ENCODE data around the gene GPSM1. TPM values are rescaled to one million over a fixed set of nuclear protein-coding genes. Genes with fewer than 3 reads are reported as not detected.

The GPSM1 gene
- total RNA-seq, 6 experiments from 2014 or later = 1.3 to 4.8 (median 4.1) TPM

DNA sequence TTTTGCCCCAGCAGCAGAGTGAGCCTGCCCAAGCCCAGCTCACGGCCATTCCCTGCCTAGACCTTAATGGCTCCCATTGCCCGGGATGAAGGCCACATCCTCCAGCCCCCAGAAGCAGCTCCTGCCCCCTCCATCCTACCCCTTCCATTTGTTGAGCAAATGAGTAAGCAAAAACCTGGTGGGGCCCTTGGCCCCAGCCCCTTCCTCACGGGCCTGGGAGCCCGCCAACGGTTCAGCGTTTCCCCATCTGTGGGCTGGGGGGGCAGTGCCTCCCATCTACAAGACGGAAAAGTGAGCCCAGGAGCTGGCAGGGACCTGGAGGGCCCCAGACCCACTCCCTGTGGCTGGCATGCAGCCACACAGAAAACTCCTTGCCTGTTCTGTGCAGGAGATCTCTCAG, 27.8 kb upstream of the GPSM1 start:
- TF ChIP-seq, protein P1, sequence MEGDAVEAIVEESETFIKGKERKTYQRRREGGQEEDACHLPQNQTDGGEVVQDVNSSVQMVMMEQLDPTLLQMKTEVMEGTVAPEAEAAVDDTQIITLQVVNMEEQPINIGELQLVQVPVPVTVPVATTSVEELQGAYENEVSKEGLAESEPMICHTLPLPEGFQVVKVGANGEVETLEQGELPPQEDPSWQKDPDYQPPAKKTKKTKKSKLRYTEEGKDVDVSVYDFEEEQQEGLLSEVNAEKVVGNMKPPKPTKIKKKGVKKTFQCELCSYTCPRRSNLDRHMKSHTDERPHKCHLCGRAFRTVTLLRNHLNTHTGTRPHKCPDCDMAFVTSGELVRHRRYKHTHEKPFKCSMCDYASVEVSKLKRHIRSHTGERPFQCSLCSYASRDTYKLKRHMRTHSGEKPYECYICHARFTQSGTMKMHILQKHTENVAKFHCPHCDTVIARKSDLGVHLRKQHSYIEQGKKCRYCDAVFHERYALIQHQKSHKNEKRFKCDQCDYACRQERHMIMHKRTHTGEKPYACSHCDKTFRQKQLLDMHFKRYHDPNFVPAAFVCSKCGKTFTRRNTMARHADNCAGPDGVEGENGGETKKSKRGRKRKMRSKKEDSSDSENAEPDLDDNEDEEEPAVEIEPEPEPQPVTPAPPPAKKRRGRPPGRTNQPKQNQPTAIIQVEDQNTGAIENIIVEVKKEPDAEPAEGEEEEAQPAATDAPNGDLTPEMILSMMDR (IDR thresholded peaks at IDR 0.05) = no peak
- TF ChIP-seq POLR2A (IDR thresholded peaks at IDR 0.05) = no peak
- H3K9me3 ChIP-seq = no peaks in the 10 kb centered on the region
- no peaks in the 10 kb centered on the region for H3K36me3 ChIP-seq
- WGBS (ENCODE audit: insufficient coverage, low coverage, low lambda C conversion rate, missing lambda C conversion rate) = 42% methylated on average over 3 of the region's 7 CpGs
- H3K27ac ChIP-seq = no peak overlapping the region
- H3K27me3 ChIP-seq = no peaks in the 10 kb centered on the region
- no peak for ATAC-seq
- DNase-seq = no peak
- peaks cover 0 to 18% (median 8%) of the 10 kb centered on the region in 4 donors for H3K4me1 ChIP-seq
- no peak overlapping the region for H3K4me3 ChIP-seq
- intact Hi-C loops (cut with DNase I) = no loop called here

DNA sequence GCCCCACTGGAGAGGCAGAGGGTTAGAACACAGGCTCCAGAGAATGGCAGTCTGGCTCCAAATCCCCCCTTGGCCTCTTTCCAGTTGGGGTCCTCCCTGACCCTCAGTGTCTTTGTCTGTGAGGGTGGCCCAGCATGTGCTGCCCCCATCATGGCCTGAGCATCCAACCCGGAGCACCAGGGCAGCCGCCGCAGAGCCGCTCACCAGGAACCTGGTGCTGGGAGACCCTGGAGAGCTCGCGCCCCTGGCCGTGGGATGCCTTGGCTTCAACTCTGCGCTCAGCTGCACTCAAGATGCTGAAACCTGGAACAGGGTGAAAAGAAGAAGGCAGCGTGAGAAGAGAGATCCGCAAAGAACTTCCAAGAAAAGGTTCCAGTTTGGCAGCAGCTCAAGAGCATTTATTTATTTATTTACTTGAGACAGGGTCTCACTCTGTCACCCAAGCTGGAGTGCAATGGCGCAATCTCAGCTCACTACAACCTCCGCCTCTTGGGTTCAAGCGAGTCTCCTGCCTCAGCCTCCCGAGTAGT, 27.3 kb upstream of the GPSM1 start:
- DNase-seq = no peak
- Histone ChIP-seq H3K9me3 (no peaks in the 10 kb centered on the region), H3K27ac (no peak overlapping the region), H3K4me1 (peaks cover 0 to 14% (median 7%) of the 10 kb centered on the region in 4 donors), H3K36me3 (no peaks in the 10 kb centered on the region), H3K27me3 (no peaks in the 10 kb centered on the region), H3K4me3 (no peak overlapping the region)
- WGBS (ENCODE audit: insufficient coverage, low coverage, low lambda C conversion rate, missing lambda C conversion rate) = 77% methylated on average over 8 of the region's 14 CpGs
- intact Hi-C loops (cut with DNase I) = no loop called here
- TF ChIP-seq, protein P1 (IDR thresholded peaks at IDR 0.05) = no peak
- no peak for TF ChIP-seq POLR2A (IDR thresholded peaks at IDR 0.05)
- ATAC-seq = no peak

DNA sequence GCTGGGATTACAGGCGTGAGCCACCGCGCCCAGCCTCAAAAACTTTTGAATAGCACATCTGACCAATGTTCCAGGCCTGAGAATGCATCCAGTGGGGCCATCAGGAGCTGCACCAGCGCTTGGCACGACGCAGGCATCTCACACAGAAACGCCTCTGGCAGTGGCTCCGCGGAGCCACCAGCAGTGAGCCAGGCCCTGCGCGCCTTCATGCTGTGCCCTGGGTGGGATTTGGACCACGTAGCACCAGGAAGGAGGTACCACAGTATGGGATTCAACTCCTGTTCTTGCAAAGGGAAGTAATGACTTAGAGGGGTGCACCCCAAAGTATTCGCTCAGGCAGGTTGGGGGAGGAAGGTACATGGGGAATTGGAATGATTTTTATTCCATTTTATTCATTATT, 26.5 kb upstream of the GPSM1 start:
- Histone ChIP-seq H3K4me1 (peaks cover 0 to 12% (median 3%) of the 10 kb centered on the region in 4 donors), H3K36me3 (no peaks in the 10 kb centered on the region), H3K9me3 (no peaks in the 10 kb centered on the region), H3K4me3 (no peak overlapping the region), H3K27ac (no peak overlapping the region), H3K27me3 (no peaks in the 10 kb centered on the region)
- ATAC-seq = no peak
- no peak for DNase-seq
- intact Hi-C loops (cut with DNase I) = no loop called here
- 88% methylated on average over 8 of the region's 13 CpGs for WGBS (ENCODE audit: insufficient coverage, low coverage, low lambda C conversion rate, missing lambda C conversion rate)
- no peak for TF ChIP-seq POLR2A (IDR thresholded peaks at IDR 0.05)
- TF ChIP-seq, protein P1 (IDR thresholded peaks at IDR 0.05) = no peak

DNA sequence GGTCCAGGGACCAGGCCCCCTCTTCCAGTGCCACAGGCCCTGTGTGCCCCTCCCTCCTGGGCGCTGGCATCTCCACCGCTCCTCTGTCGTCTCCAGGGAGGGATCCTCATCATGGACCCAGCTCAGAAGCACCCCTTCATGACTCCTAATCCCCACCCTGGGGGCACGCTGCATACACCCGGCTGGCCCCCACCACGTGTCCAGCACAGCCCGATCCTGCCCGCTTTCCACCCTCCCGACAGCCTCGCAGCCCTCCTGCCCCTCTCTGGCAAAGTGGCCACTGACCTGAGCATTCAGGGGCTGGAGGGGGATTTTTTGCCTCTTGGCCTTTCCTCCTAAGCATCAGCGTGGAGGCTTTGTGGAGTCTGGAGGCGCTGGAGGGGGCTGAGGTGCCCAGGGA, 24.8 kb upstream of the GPSM1 start:
- Histone ChIP-seq H3K36me3 (no peaks in the 10 kb centered on the region), H3K4me3 (no peak overlapping the region), H3K4me1 (no peaks in the 10 kb centered on the region), H3K27ac (no peak overlapping the region), H3K9me3 (no peaks in the 10 kb centered on the region), H3K27me3 (no peaks in the 10 kb centered on the region)
- no peak for TF ChIP-seq POLR2A (IDR thresholded peaks at IDR 0.05)
- TF ChIP-seq, protein P1 (IDR thresholded peaks at IDR 0.05) = no peak
- ATAC-seq (no peak), DNase-seq (no peak)
- WGBS (ENCODE audit: insufficient coverage, low coverage, low lambda C conversion rate, missing lambda C conversion rate) = 88% methylated on average over 11 of the region's 12 CpGs
- intact Hi-C loops (cut with DNase I) = no loop called here
